SK-N-SH (cell line): ENCODE data around the gene LTBR.

Experiments used
- EZH2phosphoT487 ChIP-seq: fragments of 200-600 bp; sonication (generic); IDR thresholded peaks from 2 replicates; pipeline ENCODE4 v1.6.1; 2017; ENCODE audit warnings: low read depth, mixed run types, mild to moderate bottlenecking, antibody characterized with exemption, moderate library complexity, borderline replicate concordance
- JUND ChIP-seq: IDR thresholded peaks from 2 replicates; pipeline ENCODE4 v1.4.0; 2012
- POLR2AphosphoS5 ChIP-seq: IDR thresholded peaks from 2 replicates; pipeline ENCODE4 v1.6.1; 2012; ENCODE audit warnings: low read depth, low read length
- RAD21 ChIP-seq: IDR thresholded peaks from 2 replicates; pipeline ENCODE4 v1.6.1; 2012; ENCODE audit warnings: mild to moderate bottlenecking, low read length
- RCOR1 ChIP-seq: fragments of 150-350 bp; IDR thresholded peaks from 2 replicates; pipeline ENCODE4 v1.6.1; 2017; ENCODE audit warnings: antibody characterized with exemption, low read length
- TF ChIP-seq, protein P1 (sequence below): fragments of 200-600 bp; sonication (generic); IDR thresholded peaks from 2 replicates; pipeline ENCODE4 v1.6.1; 2017; ENCODE audit warnings: antibody characterized with exemption, mild to moderate bottlenecking, moderate library complexity
- TF ChIP-seq, protein P2 (sequence below): IDR thresholded peaks from 2 replicates; pipeline ENCODE4 v1.4.0; 2012; ENCODE audit warnings: low read depth, borderline replicate concordance
- TF ChIP-seq, protein P3 (sequence below): IDR thresholded peaks from 2 replicates; pipeline ENCODE4 v1.6.1; 2012; ENCODE audit warnings: mild to moderate bottlenecking, low read depth, low read length, moderate library complexity

DNA sequence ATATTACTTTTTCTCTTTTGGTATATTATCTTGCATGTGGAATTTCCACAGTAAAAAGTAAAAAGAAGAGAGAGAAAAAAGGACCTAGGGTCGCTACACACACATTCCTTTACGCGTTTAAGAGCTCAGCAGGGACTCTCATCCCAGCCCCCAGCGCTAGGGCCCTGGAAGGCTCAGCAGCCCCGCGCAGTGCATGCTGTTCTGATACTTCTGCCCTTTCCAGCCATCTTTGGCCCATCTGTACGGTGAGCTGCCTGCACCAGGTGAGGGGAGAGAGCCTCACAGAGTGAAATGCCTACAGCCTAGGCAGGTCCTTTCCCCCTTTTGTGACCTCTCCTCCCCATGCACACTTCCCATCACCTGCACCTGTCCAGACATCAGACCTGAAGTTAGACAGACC lies 1.6 kb upstream of the LTBR start:
- no peak for TF ChIP-seq EZH2phosphoT487
- TF ChIP-seq RCOR1: no peak
- TF ChIP-seq, protein P1, sequence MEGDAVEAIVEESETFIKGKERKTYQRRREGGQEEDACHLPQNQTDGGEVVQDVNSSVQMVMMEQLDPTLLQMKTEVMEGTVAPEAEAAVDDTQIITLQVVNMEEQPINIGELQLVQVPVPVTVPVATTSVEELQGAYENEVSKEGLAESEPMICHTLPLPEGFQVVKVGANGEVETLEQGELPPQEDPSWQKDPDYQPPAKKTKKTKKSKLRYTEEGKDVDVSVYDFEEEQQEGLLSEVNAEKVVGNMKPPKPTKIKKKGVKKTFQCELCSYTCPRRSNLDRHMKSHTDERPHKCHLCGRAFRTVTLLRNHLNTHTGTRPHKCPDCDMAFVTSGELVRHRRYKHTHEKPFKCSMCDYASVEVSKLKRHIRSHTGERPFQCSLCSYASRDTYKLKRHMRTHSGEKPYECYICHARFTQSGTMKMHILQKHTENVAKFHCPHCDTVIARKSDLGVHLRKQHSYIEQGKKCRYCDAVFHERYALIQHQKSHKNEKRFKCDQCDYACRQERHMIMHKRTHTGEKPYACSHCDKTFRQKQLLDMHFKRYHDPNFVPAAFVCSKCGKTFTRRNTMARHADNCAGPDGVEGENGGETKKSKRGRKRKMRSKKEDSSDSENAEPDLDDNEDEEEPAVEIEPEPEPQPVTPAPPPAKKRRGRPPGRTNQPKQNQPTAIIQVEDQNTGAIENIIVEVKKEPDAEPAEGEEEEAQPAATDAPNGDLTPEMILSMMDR: no peak
- TF ChIP-seq, protein P2, sequence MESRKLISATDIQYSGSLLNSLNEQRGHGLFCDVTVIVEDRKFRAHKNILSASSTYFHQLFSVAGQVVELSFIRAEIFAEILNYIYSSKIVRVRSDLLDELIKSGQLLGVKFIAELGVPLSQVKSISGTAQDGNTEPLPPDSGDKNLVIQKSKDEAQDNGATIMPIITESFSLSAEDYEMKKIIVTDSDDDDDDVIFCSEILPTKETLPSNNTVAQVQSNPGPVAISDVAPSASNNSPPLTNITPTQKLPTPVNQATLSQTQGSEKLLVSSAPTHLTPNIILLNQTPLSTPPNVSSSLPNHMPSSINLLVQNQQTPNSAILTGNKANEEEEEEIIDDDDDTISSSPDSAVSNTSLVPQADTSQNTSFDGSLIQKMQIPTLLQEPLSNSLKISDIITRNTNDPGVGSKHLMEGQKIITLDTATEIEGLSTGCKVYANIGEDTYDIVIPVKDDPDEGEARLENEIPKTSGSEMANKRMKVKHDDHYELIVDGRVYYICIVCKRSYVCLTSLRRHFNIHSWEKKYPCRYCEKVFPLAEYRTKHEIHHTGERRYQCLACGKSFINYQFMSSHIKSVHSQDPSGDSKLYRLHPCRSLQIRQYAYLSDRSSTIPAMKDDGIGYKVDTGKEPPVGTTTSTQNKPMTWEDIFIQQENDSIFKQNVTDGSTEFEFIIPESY: no peak
- no peak for TF ChIP-seq POLR2AphosphoS5
- TF ChIP-seq RAD21: no peak
- TF ChIP-seq, protein P3, sequence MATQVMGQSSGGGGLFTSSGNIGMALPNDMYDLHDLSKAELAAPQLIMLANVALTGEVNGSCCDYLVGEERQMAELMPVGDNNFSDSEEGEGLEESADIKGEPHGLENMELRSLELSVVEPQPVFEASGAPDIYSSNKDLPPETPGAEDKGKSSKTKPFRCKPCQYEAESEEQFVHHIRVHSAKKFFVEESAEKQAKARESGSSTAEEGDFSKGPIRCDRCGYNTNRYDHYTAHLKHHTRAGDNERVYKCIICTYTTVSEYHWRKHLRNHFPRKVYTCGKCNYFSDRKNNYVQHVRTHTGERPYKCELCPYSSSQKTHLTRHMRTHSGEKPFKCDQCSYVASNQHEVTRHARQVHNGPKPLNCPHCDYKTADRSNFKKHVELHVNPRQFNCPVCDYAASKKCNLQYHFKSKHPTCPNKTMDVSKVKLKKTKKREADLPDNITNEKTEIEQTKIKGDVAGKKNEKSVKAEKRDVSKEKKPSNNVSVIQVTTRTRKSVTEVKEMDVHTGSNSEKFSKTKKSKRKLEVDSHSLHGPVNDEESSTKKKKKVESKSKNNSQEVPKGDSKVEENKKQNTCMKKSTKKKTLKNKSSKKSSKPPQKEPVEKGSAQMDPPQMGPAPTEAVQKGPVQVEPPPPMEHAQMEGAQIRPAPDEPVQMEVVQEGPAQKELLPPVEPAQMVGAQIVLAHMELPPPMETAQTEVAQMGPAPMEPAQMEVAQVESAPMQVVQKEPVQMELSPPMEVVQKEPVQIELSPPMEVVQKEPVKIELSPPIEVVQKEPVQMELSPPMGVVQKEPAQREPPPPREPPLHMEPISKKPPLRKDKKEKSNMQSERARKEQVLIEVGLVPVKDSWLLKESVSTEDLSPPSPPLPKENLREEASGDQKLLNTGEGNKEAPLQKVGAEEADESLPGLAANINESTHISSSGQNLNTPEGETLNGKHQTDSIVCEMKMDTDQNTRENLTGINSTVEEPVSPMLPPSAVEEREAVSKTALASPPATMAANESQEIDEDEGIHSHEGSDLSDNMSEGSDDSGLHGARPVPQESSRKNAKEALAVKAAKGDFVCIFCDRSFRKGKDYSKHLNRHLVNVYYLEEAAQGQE: no peak
- TF ChIP-seq JUND: no peak
